Measurements from ENCODE around the gene KCNE1.

Gene KCNE1

DNA sequence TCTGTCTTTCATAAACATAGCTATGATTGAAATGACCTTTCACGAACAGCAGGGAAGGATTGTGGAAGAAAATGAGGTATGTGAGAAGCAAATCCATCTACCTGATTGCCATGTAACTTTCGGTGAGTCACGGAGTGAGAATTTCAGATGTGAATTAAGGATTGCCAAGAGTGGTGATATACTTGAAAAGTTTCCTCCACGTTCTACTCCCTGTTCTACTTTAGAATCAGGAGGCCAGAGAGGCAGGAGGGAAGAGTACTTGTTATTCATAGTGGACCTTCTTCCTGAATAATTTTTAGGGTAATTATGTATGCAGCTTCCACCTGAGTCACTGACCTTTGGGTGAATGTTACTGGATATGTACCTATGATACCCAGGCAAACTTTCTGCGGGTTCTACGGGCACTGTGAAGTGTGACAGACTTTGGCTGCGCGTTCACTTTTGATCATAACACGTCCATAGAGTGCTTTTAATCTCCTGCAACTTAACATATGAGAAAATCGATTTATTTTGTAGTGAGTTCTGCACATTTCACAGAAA lies 2.6 kb upstream of the KCNE1 start:
- Histone ChIP-seq H3K4me3 (ENCODE audit: low read length) (no peak overlapping the region), H2AFZ (ENCODE audit: low read length) (no peak overlapping the region), H3K27me3 (replicated peaks; ENCODE audit: insufficient read depth, low read length) (no peaks in the 10 kb centered on the region), H3K4me2 (ENCODE audit: low read depth, low read length) (no peak overlapping the region), H3K9me2 (replicated peaks; ENCODE audit: insufficient read depth, low read length) (no peaks in the 10 kb centered on the region), H3K27ac (ENCODE audit: low read length) (no peak overlapping the region), H3K9me3 (replicated peaks; ENCODE audit: insufficient read depth, low read length) (no peaks in the 10 kb centered on the region), H3K79me2 (ENCODE audit: low read length) (no peaks in the 10 kb centered on the region), H4K20me1 (ENCODE audit: insufficient read depth, low read length) (no peaks in the 10 kb centered on the region), H3K4me1 (ENCODE audit: low read length) (no peaks in the 10 kb centered on the region), H3F3A (ENCODE audit: insufficient read depth, low read length) (no peaks in the 10 kb centered on the region), H3K36me3 (replicated peaks; ENCODE audit: insufficient read depth, low read length) (no peaks in the 10 kb centered on the region), H3K9ac (ENCODE audit: low read length) (no peak overlapping the region)
- TF ChIP-seq EZH2 (optimal IDR thresholded peaks at IDR 0.05; ENCODE audit: low read depth, low read length) (no peak), EZH2phosphoT487 (IDR thresholded peaks at IDR 0.05; ENCODE audit: low read length) (no peak)
- TF ChIP-seq, protein P1, sequence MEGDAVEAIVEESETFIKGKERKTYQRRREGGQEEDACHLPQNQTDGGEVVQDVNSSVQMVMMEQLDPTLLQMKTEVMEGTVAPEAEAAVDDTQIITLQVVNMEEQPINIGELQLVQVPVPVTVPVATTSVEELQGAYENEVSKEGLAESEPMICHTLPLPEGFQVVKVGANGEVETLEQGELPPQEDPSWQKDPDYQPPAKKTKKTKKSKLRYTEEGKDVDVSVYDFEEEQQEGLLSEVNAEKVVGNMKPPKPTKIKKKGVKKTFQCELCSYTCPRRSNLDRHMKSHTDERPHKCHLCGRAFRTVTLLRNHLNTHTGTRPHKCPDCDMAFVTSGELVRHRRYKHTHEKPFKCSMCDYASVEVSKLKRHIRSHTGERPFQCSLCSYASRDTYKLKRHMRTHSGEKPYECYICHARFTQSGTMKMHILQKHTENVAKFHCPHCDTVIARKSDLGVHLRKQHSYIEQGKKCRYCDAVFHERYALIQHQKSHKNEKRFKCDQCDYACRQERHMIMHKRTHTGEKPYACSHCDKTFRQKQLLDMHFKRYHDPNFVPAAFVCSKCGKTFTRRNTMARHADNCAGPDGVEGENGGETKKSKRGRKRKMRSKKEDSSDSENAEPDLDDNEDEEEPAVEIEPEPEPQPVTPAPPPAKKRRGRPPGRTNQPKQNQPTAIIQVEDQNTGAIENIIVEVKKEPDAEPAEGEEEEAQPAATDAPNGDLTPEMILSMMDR (IDR thresholded peaks at IDR 0.05; ENCODE audit: low read length), result no peak
- no peak for DNase-seq

DNA sequence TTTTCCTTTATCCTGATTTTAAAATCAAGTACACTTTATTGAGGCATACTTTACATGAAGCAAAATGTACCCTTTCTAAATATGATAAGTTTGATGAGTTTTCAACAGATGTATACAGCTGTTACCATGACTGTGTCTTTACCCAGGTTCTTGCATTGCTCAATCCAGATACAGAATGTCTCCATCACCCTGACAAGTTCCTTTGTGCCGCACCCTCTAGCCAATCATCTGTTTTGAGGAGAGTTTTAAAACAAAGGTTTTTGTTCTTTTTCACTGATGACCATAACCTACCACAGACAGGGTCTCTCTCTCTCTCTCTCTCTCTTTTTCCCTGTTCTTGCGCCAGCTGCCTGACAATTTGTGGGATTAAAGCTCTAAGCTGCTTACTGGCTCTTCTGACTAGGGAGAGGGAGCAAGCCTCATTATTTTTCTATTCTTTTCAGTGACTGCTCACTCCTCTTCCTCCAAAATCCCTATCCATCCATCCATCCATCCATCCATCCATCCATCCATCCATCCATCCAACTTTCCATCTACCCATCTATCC lies 1.2 kb upstream of the KCNE1 start:
- TF ChIP-seq, protein P1 (IDR thresholded peaks at IDR 0.05; ENCODE audit: low read length), result no peak
- no peak for TF ChIP-seq EZH2 (optimal IDR thresholded peaks at IDR 0.05; ENCODE audit: low read depth, low read length)
- TF ChIP-seq EZH2phosphoT487 (IDR thresholded peaks at IDR 0.05; ENCODE audit: low read length), result no peak
- H3K4me3 ChIP-seq (ENCODE audit: low read length), result no peak overlapping the region
- H4K20me1 ChIP-seq (ENCODE audit: insufficient read depth, low read length), result no peaks in the 10 kb centered on the region
- H3K9me2 ChIP-seq (replicated peaks; ENCODE audit: insufficient read depth, low read length), result no peaks in the 10 kb centered on the region
- no peak overlapping the region for H3K9ac ChIP-seq (ENCODE audit: low read length)
- H3K4me2 ChIP-seq (ENCODE audit: low read depth, low read length), result no peak overlapping the region
- DNase-seq, result no peak
- no peaks in the 10 kb centered on the region for H3K27me3 ChIP-seq (replicated peaks; ENCODE audit: insufficient read depth, low read length)
- no peaks in the 10 kb centered on the region for H3K36me3 ChIP-seq (replicated peaks; ENCODE audit: insufficient read depth, low read length)
- no peaks in the 10 kb centered on the region for H3F3A ChIP-seq (ENCODE audit: insufficient read depth, low read length)
- no peaks in the 10 kb centered on the region for H3K79me2 ChIP-seq (ENCODE audit: low read length)
- no peak overlapping the region for H3K27ac ChIP-seq (ENCODE audit: low read length)
- no peaks in the 10 kb centered on the region for H3K9me3 ChIP-seq (replicated peaks; ENCODE audit: insufficient read depth, low read length)
- no peaks in the 10 kb centered on the region for H3K4me1 ChIP-seq (ENCODE audit: low read length)
- no peak overlapping the region for H2AFZ ChIP-seq (ENCODE audit: low read length)

GRCh38 chr21:34511181-34511580 lies 829 bp downstream of the KCNE1 start:
- H3K27ac ChIP-seq (ENCODE audit: low read length), result no peak overlapping the region
- no peaks in the 10 kb centered on the region for H3K9me2 ChIP-seq (replicated peaks; ENCODE audit: insufficient read depth, low read length)
- no peaks in the 10 kb centered on the region for H3K9me3 ChIP-seq (replicated peaks; ENCODE audit: insufficient read depth, low read length)
- H3K9ac ChIP-seq (ENCODE audit: low read length), result no peak overlapping the region
- H3K27me3 ChIP-seq (replicated peaks; ENCODE audit: insufficient read depth, low read length), result no peaks in the 10 kb centered on the region
- H3K4me3 ChIP-seq (ENCODE audit: low read length), result no peak overlapping the region
- TF ChIP-seq EZH2 (optimal IDR thresholded peaks at IDR 0.05; ENCODE audit: low read depth, low read length) (no peak), EZH2phosphoT487 (IDR thresholded peaks at IDR 0.05; ENCODE audit: low read length) (no peak)
- TF ChIP-seq, protein P1 (IDR thresholded peaks at IDR 0.05; ENCODE audit: low read length), result no peak
- no peaks in the 10 kb centered on the region for H3F3A ChIP-seq (ENCODE audit: insufficient read depth, low read length)
- H3K4me1 ChIP-seq (ENCODE audit: low read length), result no peaks in the 10 kb centered on the region
- no peaks in the 10 kb centered on the region for H4K20me1 ChIP-seq (ENCODE audit: insufficient read depth, low read length)
- no peak overlapping the region for H3K4me2 ChIP-seq (ENCODE audit: low read depth, low read length)
- no peak overlapping the region for H2AFZ ChIP-seq (ENCODE audit: low read length)
- no peaks in the 10 kb centered on the region for H3K79me2 ChIP-seq (ENCODE audit: low read length)
- no peaks in the 10 kb centered on the region for H3K36me3 ChIP-seq (replicated peaks; ENCODE audit: insufficient read depth, low read length)
- no peak for DNase-seq

Measured in MM.1S (cell line).